SU-DHL-6 (cell line): ENCODE data around the gene ZNF786.

Source experiments
- CTCF ChIP-seq: fragments of 200-600 bp; sonication (generic); IDR thresholded peaks from one replicate; pipeline ENCODE4 v1.5.1; 2017; ENCODE audit warnings: antibody characterized with exemption, mild to moderate bottlenecking, low read length, moderate library complexity; ENCODE audit not compliant: insufficient read depth, poor library complexity, severe bottlenecking
- EZH2phosphoT487 ChIP-seq: fragments of 200-600 bp; sonication (generic), shearing (Covaris generic); conservative IDR thresholded peaks from 2 replicates; pipeline ENCODE4 v1.6.1; 2018; ENCODE audit warnings: mild to moderate bottlenecking, antibody characterized with exemption, low read length, moderate library complexity, mixed read lengths

- TF ChIP-seq EZH2phosphoT487 (no peak), CTCF (no peak)
Observed at GRCh38 chr7:149027055-149027454, 63.5 kb downstream of the ZNF786 start.
